H9 (cell line): ENCODE results near the gene TNFRSF1B. TPM values are rescaled to one million over a fixed set of nuclear protein-coding genes. Genes with fewer than 3 reads are reported as not detected.

Experiments used
- DNase-seq: peaks from one replicate; pipeline ENCODE4 v3.0.0-alpha.2; 2017
- H2AFZ ChIP-seq: one replicate; pipeline ENCODE4 v1.6.1; 2013; ENCODE audit warnings: mild to moderate bottlenecking, low read length, control low read depth, moderate library complexity
- H2AK5ac ChIP-seq: 2 replicates; pipeline ENCODE4 v1.6.1; 2013; ENCODE audit warnings: low read length, control low read depth, mixed read lengths; ENCODE audit not compliant: insufficient read length
- H2BK120ac ChIP-seq: one replicate; pipeline ENCODE4 v1.6.1; 2013; ENCODE audit warnings: low read depth, mild to moderate bottlenecking, low read length, control low read depth, inconsistent platforms; ENCODE audit not compliant: poor library complexity, severe bottlenecking
- H2BK12ac ChIP-seq: 2 replicates; pipeline ENCODE4 v1.6.1; 2013; ENCODE audit warnings: low read length, control low read depth, mixed read lengths, low read depth; ENCODE audit not compliant: insufficient read length
- H2BK15ac ChIP-seq: 2 replicates; pipeline ENCODE4 v1.6.1; 2013; ENCODE audit warnings: low read depth, low read length, control low read depth
- H2BK20ac ChIP-seq: one replicate; pipeline ENCODE4 v1.6.1; 2013; ENCODE audit warnings: low read depth, mild to moderate bottlenecking, low read length, control low read depth, inconsistent platforms; ENCODE audit not compliant: poor library complexity, severe bottlenecking
- H2BK5ac ChIP-seq: 2 replicates; pipeline ENCODE4 v1.6.1; 2013; ENCODE audit warnings: low read length, control low read depth, mixed read lengths; ENCODE audit not compliant: insufficient read length
- H3K14ac ChIP-seq: 2 replicates; pipeline ENCODE4 v1.6.1; 2013; ENCODE audit warnings: low read length, control low read depth; ENCODE audit not compliant: insufficient read depth
- H3K18ac ChIP-seq: 2 replicates; pipeline ENCODE4 v1.6.1; 2013; ENCODE audit warnings: low read depth, mild to moderate bottlenecking, mixed read lengths, low read length, control low read depth; ENCODE audit not compliant: insufficient read length
- H3K23ac ChIP-seq: 2 replicates; pipeline ENCODE4 v1.6.1; 2013; ENCODE audit warnings: low read length, control low read depth, mixed read lengths, low read depth; ENCODE audit not compliant: insufficient read length
- H3K23me2 ChIP-seq: 2 replicates; pipeline ENCODE4 v1.6.1; 2013; ENCODE audit warnings: low read depth, mild to moderate bottlenecking, mixed read lengths, low read length, control low read depth; ENCODE audit not compliant: insufficient read length, poor library complexity, severe bottlenecking
- H3K27ac ChIP-seq: 2 replicates; pipeline ENCODE4 v1.5.1; 2013; ENCODE audit warnings: low read length, control low read depth, mixed read lengths, low read depth; ENCODE audit not compliant: insufficient read length
- H3K27me3 ChIP-seq: 2 replicates; pipeline ENCODE4 v1.6.1; 2013; ENCODE audit warnings: low read length, control low read depth, inconsistent platforms; ENCODE audit not compliant: insufficient read depth
- H3K4ac ChIP-seq: 2 replicates; pipeline ENCODE4 v1.6.1; 2013; ENCODE audit warnings: low read depth, mild to moderate bottlenecking, control low read depth, inconsistent platforms, low read length, moderate library complexity
- H3K4me1 ChIP-seq: 2 replicates; pipeline ENCODE4 v1.6.1; 2013; ENCODE audit warnings: low read length, control low read depth, inconsistent platforms; ENCODE audit not compliant: insufficient read depth
- H3K4me2 ChIP-seq: 2 replicates; pipeline ENCODE4 v1.6.1; 2013; ENCODE audit warnings: low read length, control low read depth, mixed read lengths; ENCODE audit not compliant: insufficient read length, insufficient read depth
- H3K56ac ChIP-seq: 2 replicates; pipeline ENCODE4 v1.6.1; 2013; ENCODE audit warnings: low read depth, mild to moderate bottlenecking, mixed read lengths, low read length, control low read depth; ENCODE audit not compliant: insufficient read length
- H3K79me1 ChIP-seq: 2 replicates; pipeline ENCODE4 v1.6.1; 2013; ENCODE audit warnings: low read depth, mild to moderate bottlenecking, moderate library complexity, low read length, control low read depth, inconsistent platforms; ENCODE audit not compliant: insufficient read depth, poor library complexity, severe bottlenecking
- H3K79me2 ChIP-seq: 2 replicates; pipeline ENCODE4 v1.6.1; 2013; ENCODE audit warnings: low read length, control low read depth, inconsistent platforms; ENCODE audit not compliant: insufficient read depth
- H3K9ac ChIP-seq: 2 replicates; pipeline ENCODE4 v1.6.1; 2013; ENCODE audit warnings: low read length, control low read depth, mixed read lengths; ENCODE audit not compliant: insufficient read length; ENCODE audit errors: extremely low read depth
- H3K9me3 ChIP-seq: one replicate; pipeline ENCODE4 v1.6.1; 2013; ENCODE audit warnings: low read depth, low read length, inconsistent platforms; ENCODE audit not compliant: control insufficient read depth
- H3T11ph ChIP-seq: one replicate; pipeline ENCODE4 v1.6.1; 2013; ENCODE audit warnings: mild to moderate bottlenecking, low read length, control low read depth, inconsistent platforms
- H4K20me1 ChIP-seq: one replicate; pipeline ENCODE4 v1.6.1; 2013; ENCODE audit not compliant: control insufficient read depth, insufficient read length, insufficient read depth
- H4K5ac ChIP-seq: 2 replicates; pipeline ENCODE4 v1.6.1; 2013; ENCODE audit warnings: low read depth, mild to moderate bottlenecking, mixed read lengths, low read length, control low read depth; ENCODE audit not compliant: insufficient read length
- H4K8ac ChIP-seq: replicated peaks from 2 replicates; pipeline ENCODE4 v1.6.1; 2013; ENCODE audit warnings: low read length, control low read depth, mixed read lengths, low read depth; ENCODE audit not compliant: insufficient read length
- H4K91ac ChIP-seq: 2 replicates; pipeline ENCODE4 v1.6.1; 2013; ENCODE audit warnings: low read depth, mild to moderate bottlenecking, moderate library complexity, mixed read lengths, low read length, control low read depth; ENCODE audit not compliant: insufficient read length
- H3K27ac Mint-ChIP-seq, 3 experiments: 2 replicates in 2 of 3; 3 replicates in 1 of 3; pipeline ENCODE4 v1.8.0; 2020 to 2021; ENCODE audit warnings: mixed read lengths in 3 of 3, mild to moderate bottlenecking in 1 of 3, moderate library complexity in 1 of 3
- H3K27me3 Mint-ChIP-seq: 2 replicates; pipeline ENCODE4 v1.8.0; 2021; ENCODE audit warnings: low read depth, mild to moderate bottlenecking, moderate library complexity, mixed read lengths
- H3K36me3 Mint-ChIP-seq, 3 experiments: 2 replicates in 2 of 3; 3 replicates in 1 of 3; pipeline ENCODE4 v1.8.0; 2020 to 2021; ENCODE audit warnings: low read depth in 3 of 3, mixed read lengths in 3 of 3; ENCODE audit not compliant: insufficient read depth in 1 of 3
- H3K4me1 Mint-ChIP-seq, 2 experiments: 2 replicates each; pipeline ENCODE4 v1.8.0; 2020; ENCODE audit warnings: mixed read lengths in 2 of 2
- H3K4me3 Mint-ChIP-seq, 2 experiments: 2 replicates in 1 of 2; 3 replicates in 1 of 2; pipeline ENCODE4 v1.8.0; 2020 to 2021; ENCODE audit warnings: mild to moderate bottlenecking in 2 of 2, mixed read lengths in 2 of 2, moderate library complexity in 1 of 2
- H3K9me3 Mint-ChIP-seq, 2 experiments: 2 replicates in 1 of 2; 3 replicates in 1 of 2; pipeline ENCODE4 v1.8.0; 2020; ENCODE audit warnings: mild to moderate bottlenecking in 2 of 2, mixed read lengths in 2 of 2, moderate library complexity in 1 of 2
- CTCF ChIP-seq: fragments of 200-600 bp; sonication (generic); conservative IDR thresholded peaks from 3 replicates; pipeline ENCODE4 v1.8.0; 2021; ENCODE audit warnings: antibody characterized with exemption, mild to moderate bottlenecking
- WGBS: extraction: QIAGEN DNeasy Blood & Tissue Kit; methylation state at CpG from one replicate; pipeline ENCODE4 v1.1.7; 2013; ENCODE audit warnings: missing lambda C conversion rate, low lambda C conversion rate, mixed read lengths; ENCODE audit not compliant: insufficient read length; ENCODE audit errors: extremely low coverage; 5-methylcytosine and 5-hydroxymethylcytosine counted together
- total RNA-seq: library from RNA; stranded (reverse); gene quantifications from 2 replicates; pipeline ENCODE4 v1.2.1, GENCODE V29; 2021

The TNFRSF1B gene
- total RNA-seq, 1 experiment from 2014 or later, result 0.57 TPM

GRCh38 chr1:12206792-12207424 lies 40.1 kb downstream of the TNFRSF1B start:
- no peak overlapping the region for H4K8ac ChIP-seq
- no peak overlapping the region for H2BK20ac ChIP-seq
- DNase-seq, result no peak
- H3K27ac ChIP-seq, result no peak overlapping the region
- H3K56ac ChIP-seq, result no peak overlapping the region
- H3K23me2 ChIP-seq, result no peaks in the 10 kb centered on the region
- peaks cover 27 to 28% of the 10 kb centered on the region in 2 experiments for H3K4me1 Mint-ChIP-seq
- H2AK5ac ChIP-seq, result no peak overlapping the region
- no peak overlapping the region for H3K4me2 ChIP-seq
- no peak overlapping the region for H3K9ac ChIP-seq
- no peaks in the 10 kb centered on the region for H3K27me3 ChIP-seq
- no peak for TF ChIP-seq CTCF
- no peak overlapping the region for H3K23ac ChIP-seq
- no peaks in the 10 kb centered on the region for H4K20me1 ChIP-seq
- H3K4me1 ChIP-seq, result no peaks in the 10 kb centered on the region; the same call in 1 of the 2 replicates
- H3K4me3 Mint-ChIP-seq, result no peak overlapping the region
- H3K9me3 ChIP-seq, result no peaks in the 10 kb centered on the region
- no peaks in the 10 kb centered on the region for H3K36me3 Mint-ChIP-seq
- H3K27me3 Mint-ChIP-seq, result no peaks in the 10 kb centered on the region
- no peak overlapping the region for H2BK15ac ChIP-seq
- no peak overlapping the region for H3T11ph ChIP-seq
- no peak overlapping the region for H4K91ac ChIP-seq
- no peak overlapping the region for H2BK5ac ChIP-seq
- H3K14ac ChIP-seq, result peak overlapping the region; percentile 32; the same call in 1 of the 2 replicates
- no peak overlapping the region for H4K5ac ChIP-seq
- H2BK12ac ChIP-seq, result no peak overlapping the region
- no peaks in the 10 kb centered on the region for H3K79me1 ChIP-seq
- H3K4ac ChIP-seq, result no peak overlapping the region
- no peak overlapping the region for H2BK120ac ChIP-seq
- no peaks in the 10 kb centered on the region; a peak in 1 of 5 replicates for H3K9me3 Mint-ChIP-seq
- WGBS, result no CpG with 5 or more reads among the region's 17 CpGs
- H3K18ac ChIP-seq, result no peak overlapping the region
- H3K27ac Mint-ChIP-seq, result no peak overlapping the region
- H3K79me2 ChIP-seq, result no peaks in the 10 kb centered on the region
- no peak overlapping the region for H2AFZ ChIP-seq
